ENCODE results near the gene C1QTNF6. TPM values are rescaled to one million over a fixed set of nuclear protein-coding genes. Genes with fewer than 3 reads are reported as not detected.

The C1QTNF6 gene
- total RNA-seq, 1 experiment from 2014 or later, result 6.3 TPM

- no peaks in the 10 kb centered on the region for H3K9me3 ChIP-seq (ENCODE audit: low read depth, low read length, poor library complexity, severe bottlenecking)
- no TSS peak for BruUV-seq (replicated peaks)
- ChIA-PET CTCF (no interaction called here), POLR2A (ENCODE audit: low non-redundant PET) (no interaction called here)
- DNase-seq (ENCODE audit: low spot score), result no peak
- H3K4me1 ChIP-seq (ENCODE audit: insufficient read depth, low read length, poor library complexity, severe bottlenecking), result peaks cover 13% of the 10 kb centered on the region
- intact Hi-C loops (cut with micrococcal nuclease; ENCODE audit: unreplicated experiment), result no loop called here
- H3K27me3 ChIP-seq (replicated peaks; ENCODE audit: insufficient read depth, low read depth, low read length, poor library complexity), result no peaks in the 10 kb centered on the region
- no peaks in the 10 kb centered on the region for H3K36me3 ChIP-seq (ENCODE audit: insufficient read depth, low read length, poor library complexity, severe bottlenecking)
- no peak overlapping the region for H3K4me3 ChIP-seq (ENCODE audit: low read depth, low read length, poor library complexity, severe bottlenecking)
- no peak overlapping the region for H3K27ac ChIP-seq (ENCODE audit: low read depth, low read length, poor library complexity, severe bottlenecking)
- TF ChIP-seq CTCF (conservative IDR thresholded peaks at IDR 0.05; ENCODE audit: low read depth, low read length) (no peak), EZH2 (IDR thresholded peaks at IDR 0.05; ENCODE audit: borderline replicate concordance, low read depth, low read length, poor library complexity, severe bottlenecking) (no peak)
Observed at GRCh38 chr22:37224757-37225420, 36.8 kb upstream of the C1QTNF6 start.

- Histone ChIP-seq H3K9me3 (ENCODE audit: low read depth, low read length, poor library complexity, severe bottlenecking) (no peaks in the 10 kb centered on the region), H3K4me3 (ENCODE audit: low read depth, low read length, poor library complexity, severe bottlenecking) (no peak overlapping the region), H3K36me3 (ENCODE audit: insufficient read depth, low read length, poor library complexity, severe bottlenecking) (no peaks in the 10 kb centered on the region), H3K4me1 (ENCODE audit: insufficient read depth, low read length, poor library complexity, severe bottlenecking) (peaks cover 7% of the 10 kb centered on the region), H3K27ac (ENCODE audit: low read depth, low read length, poor library complexity, severe bottlenecking) (no peak overlapping the region), H3K27me3 (replicated peaks; ENCODE audit: insufficient read depth, low read depth, low read length, poor library complexity) (no peaks in the 10 kb centered on the region)
- ChIA-PET CTCF (no interaction called here), POLR2A (ENCODE audit: low non-redundant PET) (no interaction called here)
- intact Hi-C loops (cut with micrococcal nuclease; ENCODE audit: unreplicated experiment), result no loop called here
- TF ChIP-seq EZH2 (IDR thresholded peaks at IDR 0.05; ENCODE audit: borderline replicate concordance, low read depth, low read length, poor library complexity, severe bottlenecking), result no peak
- DNase-seq (ENCODE audit: low spot score), result no peak
- no TSS peak for BruUV-seq (replicated peaks)
Observed at GRCh38 chr22:37223965-37224551, 36.0 kb upstream of the C1QTNF6 start.

- intact Hi-C loops (cut with micrococcal nuclease; ENCODE audit: unreplicated experiment), result no loop called here
- Histone ChIP-seq H3K9me3 (ENCODE audit: low read depth, low read length, poor library complexity, severe bottlenecking) (no peaks in the 10 kb centered on the region), H3K27ac (ENCODE audit: low read depth, low read length, poor library complexity, severe bottlenecking) (no peak overlapping the region), H3K4me3 (ENCODE audit: low read depth, low read length, poor library complexity, severe bottlenecking) (no peak overlapping the region), H3K27me3 (replicated peaks; ENCODE audit: insufficient read depth, low read depth, low read length, poor library complexity) (no peaks in the 10 kb centered on the region), H3K36me3 (ENCODE audit: insufficient read depth, low read length, poor library complexity, severe bottlenecking) (no peaks in the 10 kb centered on the region), H3K4me1 (ENCODE audit: insufficient read depth, low read length, poor library complexity, severe bottlenecking) (no peaks in the 10 kb centered on the region)
- POLR2A ChIA-PET (ENCODE audit: low non-redundant PET), result no interaction called here
- CTCF ChIA-PET, result no interaction called here
- no peak for DNase-seq (ENCODE audit: low spot score)
- no peak for TF ChIP-seq CTCF (conservative IDR thresholded peaks at IDR 0.05; ENCODE audit: low read depth, low read length)
- no peak for TF ChIP-seq EZH2 (IDR thresholded peaks at IDR 0.05; ENCODE audit: borderline replicate concordance, low read depth, low read length, poor library complexity, severe bottlenecking)
- BruUV-seq (replicated peaks), result no TSS peak
Observed at GRCh38 chr22:37222440-37222971, 34.5 kb upstream of the C1QTNF6 start.

All from A673 (cell line).